ENCODE data around the gene SLC46A2. TPM values are rescaled to one million over a fixed set of nuclear protein-coding genes. Genes with fewer than 3 reads are reported as not detected.

Gene SLC46A2
- total RNA-seq (2022; extraction: Qiagen RNA extraction; ENCODE audit: low read depth) = not detected in 5 replicates

GRCh38 chr9:112890106-112891081, at the start of gene SLC46A2:
Gene SLC46A2 (minus strand): TSS chr9:112890876. CDS start chr9:112890681, 195 bp downstream.

Other genes starting within 250 kb of the SLC46A2 start
- gene INIP, start 172.8 kb downstream of the SLC46A2 start, total RNA-seq (2022; extraction: Qiagen RNA extraction; ENCODE audit: low read depth) = 15.4 to 21.8 TPM (median 17.2 TPM) in 5 replicates
- 4.7 to 5.8 TPM (median 5.1 TPM) in 5 replicates for gene SNX30, start 140.1 kb downstream of the SLC46A2 start, total RNA-seq (2022; extraction: Qiagen RNA extraction; ENCODE audit: low read depth)
- gene ZNF883, start 121.3 kb upstream of the SLC46A2 start, total RNA-seq (2022; extraction: Qiagen RNA extraction; ENCODE audit: low read depth) = 0.74 to 1.1 TPM (median 0.83 TPM) in 5 replicates
- gene ZFP37, start 165.8 kb upstream of the SLC46A2 start, total RNA-seq (2022; extraction: Qiagen RNA extraction; ENCODE audit: low read depth) = 0.86 to 1.9 TPM (median 1.8 TPM) in 5 replicates